ENCODE measurements around the gene SPAG6. TPM values are rescaled to one million over a fixed set of nuclear protein-coding genes. Genes with fewer than 3 reads are reported as not detected.

Gene SPAG6
- total and polyA plus RNA-seq, 4 donors, result 0.23 TPM; not detected in 3

DNA sequence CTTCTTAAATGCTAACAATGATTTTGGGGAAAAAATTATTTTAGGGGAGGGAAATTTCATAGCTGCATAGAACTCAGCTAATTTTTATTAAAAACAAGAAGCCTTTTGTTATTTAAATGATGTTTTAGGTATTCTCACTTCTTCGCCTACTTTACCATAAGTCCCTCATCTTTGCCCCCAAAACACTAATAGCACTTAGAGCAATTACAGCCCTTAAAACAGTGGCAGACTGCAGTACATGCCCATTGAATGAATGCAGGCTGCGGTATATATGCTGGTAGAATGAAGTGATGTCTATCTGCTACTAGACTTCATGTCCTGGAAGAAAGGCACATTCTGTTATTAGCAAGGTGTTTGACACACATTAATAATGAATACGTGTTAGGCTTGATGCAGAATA, 2.9 kb upstream of the SPAG6 start:
- DNase-seq (ENCODE audit: low spot score), result no peak
- no peak overlapping the region for H3K9ac ChIP-seq (ENCODE audit: low read depth in 1 of 2, low read length in 2 of 2)
- WGBS, result 44% methylated on average over 3 of the region's 3 CpGs
- H3K9me3 ChIP-seq (ENCODE audit: control insufficient read depth in 4 of 4, low read length in 3 of 4), result peaks cover 0 to 5% (median 3%) of the 10 kb centered on the region in 4 donors
- TF ChIP-seq HNF4G (IDR thresholded peaks at IDR 0.05) (no peak), YY1 (IDR thresholded peaks at IDR 0.05) (no peak), TAF1 (conservative IDR thresholded peaks at IDR 0.05) (no peak)
- TF ChIP-seq, protein P1, sequence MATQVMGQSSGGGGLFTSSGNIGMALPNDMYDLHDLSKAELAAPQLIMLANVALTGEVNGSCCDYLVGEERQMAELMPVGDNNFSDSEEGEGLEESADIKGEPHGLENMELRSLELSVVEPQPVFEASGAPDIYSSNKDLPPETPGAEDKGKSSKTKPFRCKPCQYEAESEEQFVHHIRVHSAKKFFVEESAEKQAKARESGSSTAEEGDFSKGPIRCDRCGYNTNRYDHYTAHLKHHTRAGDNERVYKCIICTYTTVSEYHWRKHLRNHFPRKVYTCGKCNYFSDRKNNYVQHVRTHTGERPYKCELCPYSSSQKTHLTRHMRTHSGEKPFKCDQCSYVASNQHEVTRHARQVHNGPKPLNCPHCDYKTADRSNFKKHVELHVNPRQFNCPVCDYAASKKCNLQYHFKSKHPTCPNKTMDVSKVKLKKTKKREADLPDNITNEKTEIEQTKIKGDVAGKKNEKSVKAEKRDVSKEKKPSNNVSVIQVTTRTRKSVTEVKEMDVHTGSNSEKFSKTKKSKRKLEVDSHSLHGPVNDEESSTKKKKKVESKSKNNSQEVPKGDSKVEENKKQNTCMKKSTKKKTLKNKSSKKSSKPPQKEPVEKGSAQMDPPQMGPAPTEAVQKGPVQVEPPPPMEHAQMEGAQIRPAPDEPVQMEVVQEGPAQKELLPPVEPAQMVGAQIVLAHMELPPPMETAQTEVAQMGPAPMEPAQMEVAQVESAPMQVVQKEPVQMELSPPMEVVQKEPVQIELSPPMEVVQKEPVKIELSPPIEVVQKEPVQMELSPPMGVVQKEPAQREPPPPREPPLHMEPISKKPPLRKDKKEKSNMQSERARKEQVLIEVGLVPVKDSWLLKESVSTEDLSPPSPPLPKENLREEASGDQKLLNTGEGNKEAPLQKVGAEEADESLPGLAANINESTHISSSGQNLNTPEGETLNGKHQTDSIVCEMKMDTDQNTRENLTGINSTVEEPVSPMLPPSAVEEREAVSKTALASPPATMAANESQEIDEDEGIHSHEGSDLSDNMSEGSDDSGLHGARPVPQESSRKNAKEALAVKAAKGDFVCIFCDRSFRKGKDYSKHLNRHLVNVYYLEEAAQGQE (IDR thresholded peaks at IDR 0.05), result no peak
- H3K27me3 ChIP-seq (ENCODE audit: control insufficient read depth in 4 of 4, insufficient read depth in 4 of 4, low read length in 3 of 4), result peaks cover 4 to 47% (median 21%) of the 10 kb centered on the region in 4 donors
- no peaks in the 10 kb centered on the region for H3K36me3 ChIP-seq (ENCODE audit: control insufficient read depth in 4 of 4, insufficient read depth in 3 of 4, low read depth in 1 of 4, low read length in 3 of 4)
- no peak overlapping the region for H3K4me3 ChIP-seq (ENCODE audit: low read depth in 1 of 3, low read length in 3 of 3)
- H3K27ac ChIP-seq (ENCODE audit: low read depth in 1 of 2, low read length in 2 of 2), result no peak overlapping the region
- H3K4me1 ChIP-seq (ENCODE audit: control insufficient read depth in 4 of 4, insufficient read depth in 4 of 4, low read length in 3 of 4), result peaks cover 0 to 18% (median 7%) of the 10 kb centered on the region in 4 donors

DNA sequence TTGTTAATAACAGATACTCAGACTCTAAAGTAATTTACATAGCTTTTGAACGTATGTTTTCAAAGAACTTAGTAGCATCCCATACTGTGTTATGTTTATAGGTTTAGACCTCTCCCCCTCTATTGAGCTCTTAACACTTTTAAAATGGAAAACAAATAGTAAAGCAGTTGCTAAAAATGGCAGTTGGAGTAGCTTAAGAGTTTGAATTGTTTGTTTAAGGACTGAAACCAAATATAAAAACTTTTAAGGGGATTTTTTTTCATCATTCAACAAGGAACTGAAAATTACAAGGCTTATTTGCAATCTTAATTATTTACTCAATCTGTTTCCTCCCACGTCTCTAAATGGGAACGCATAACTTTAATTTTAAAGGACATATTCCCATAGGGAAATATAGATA, 1.6 kb upstream of the SPAG6 start:
- no peak for DNase-seq (ENCODE audit: low spot score)
- 19% methylated on average over 3 of the region's 3 CpGs for WGBS
- no peak overlapping the region for H3K27ac ChIP-seq (ENCODE audit: low read depth in 1 of 2, low read length in 2 of 2)

More for the DNA sequence above, 1.6 kb upstream of the SPAG6 start:
- H3K9ac ChIP-seq (ENCODE audit: low read depth in 1 of 2, low read length in 2 of 2), result no peak overlapping the region
- peaks cover 0 to 15% (median 7%) of the 10 kb centered on the region in 4 donors for H3K4me1 ChIP-seq (ENCODE audit: control insufficient read depth in 4 of 4, insufficient read depth in 4 of 4, low read length in 3 of 4)
- TF ChIP-seq SP1 (IDR thresholded peaks at IDR 0.05) (no peak), HNF4G (IDR thresholded peaks at IDR 0.05) (no peak), FOXA1 (IDR thresholded peaks at IDR 0.05) (no peak), JUND (IDR thresholded peaks at IDR 0.05) (no peak), TAF1 (conservative IDR thresholded peaks at IDR 0.05) (no peak), YY1 (IDR thresholded peaks at IDR 0.05) (no peak), RXRA (IDR thresholded peaks at IDR 0.05) (no peak), GABPA (IDR thresholded peaks at IDR 0.05 in 1 of 2, conservative IDR thresholded peaks at IDR 0.05 in 1 of 2) (no peak), RAD21 (IDR thresholded peaks at IDR 0.05) (no peak), EGR1 (IDR thresholded peaks at IDR 0.05; ENCODE audit: low read depth in 2 of 2) (no peak), NR2F2 (IDR thresholded peaks at IDR 0.05) (no peak)
- TF ChIP-seq, protein P2, sequence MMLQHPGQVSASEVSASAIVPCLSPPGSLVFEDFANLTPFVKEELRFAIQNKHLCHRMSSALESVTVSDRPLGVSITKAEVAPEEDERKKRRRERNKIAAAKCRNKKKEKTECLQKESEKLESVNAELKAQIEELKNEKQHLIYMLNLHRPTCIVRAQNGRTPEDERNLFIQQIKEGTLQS (IDR thresholded peaks at IDR 0.05), result no peak
- TF ChIP-seq, protein P3, sequence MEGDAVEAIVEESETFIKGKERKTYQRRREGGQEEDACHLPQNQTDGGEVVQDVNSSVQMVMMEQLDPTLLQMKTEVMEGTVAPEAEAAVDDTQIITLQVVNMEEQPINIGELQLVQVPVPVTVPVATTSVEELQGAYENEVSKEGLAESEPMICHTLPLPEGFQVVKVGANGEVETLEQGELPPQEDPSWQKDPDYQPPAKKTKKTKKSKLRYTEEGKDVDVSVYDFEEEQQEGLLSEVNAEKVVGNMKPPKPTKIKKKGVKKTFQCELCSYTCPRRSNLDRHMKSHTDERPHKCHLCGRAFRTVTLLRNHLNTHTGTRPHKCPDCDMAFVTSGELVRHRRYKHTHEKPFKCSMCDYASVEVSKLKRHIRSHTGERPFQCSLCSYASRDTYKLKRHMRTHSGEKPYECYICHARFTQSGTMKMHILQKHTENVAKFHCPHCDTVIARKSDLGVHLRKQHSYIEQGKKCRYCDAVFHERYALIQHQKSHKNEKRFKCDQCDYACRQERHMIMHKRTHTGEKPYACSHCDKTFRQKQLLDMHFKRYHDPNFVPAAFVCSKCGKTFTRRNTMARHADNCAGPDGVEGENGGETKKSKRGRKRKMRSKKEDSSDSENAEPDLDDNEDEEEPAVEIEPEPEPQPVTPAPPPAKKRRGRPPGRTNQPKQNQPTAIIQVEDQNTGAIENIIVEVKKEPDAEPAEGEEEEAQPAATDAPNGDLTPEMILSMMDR (IDR thresholded peaks at IDR 0.05; ENCODE audit: low read depth, low read length, missing input control), result no peak
- TF ChIP-seq, protein P4, sequence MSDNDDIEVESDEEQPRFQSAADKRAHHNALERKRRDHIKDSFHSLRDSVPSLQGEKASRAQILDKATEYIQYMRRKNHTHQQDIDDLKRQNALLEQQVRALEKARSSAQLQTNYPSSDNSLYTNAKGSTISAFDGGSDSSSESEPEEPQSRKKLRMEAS (IDR thresholded peaks at IDR 0.05), result no peak
- no peak overlapping the region for H3K4me3 ChIP-seq (ENCODE audit: low read depth in 1 of 3, low read length in 3 of 3)
- H3K9me3 ChIP-seq (ENCODE audit: control insufficient read depth in 4 of 4, low read length in 3 of 4), result peaks cover 0 to 5% (median 3%) of the 10 kb centered on the region in 4 donors
- H3K36me3 ChIP-seq (ENCODE audit: control insufficient read depth in 4 of 4, insufficient read depth in 3 of 4, low read depth in 1 of 4, low read length in 3 of 4), result no peaks in the 10 kb centered on the region
- H3K27me3 ChIP-seq (ENCODE audit: control insufficient read depth in 4 of 4, insufficient read depth in 4 of 4, low read length in 3 of 4), result peaks cover 4 to 37% (median 15%) of the 10 kb centered on the region in 4 donors

All from liver (tissue), 9 donors.